ENCODE data around the gene SNAP25.

The SNAP25 gene

DNA sequence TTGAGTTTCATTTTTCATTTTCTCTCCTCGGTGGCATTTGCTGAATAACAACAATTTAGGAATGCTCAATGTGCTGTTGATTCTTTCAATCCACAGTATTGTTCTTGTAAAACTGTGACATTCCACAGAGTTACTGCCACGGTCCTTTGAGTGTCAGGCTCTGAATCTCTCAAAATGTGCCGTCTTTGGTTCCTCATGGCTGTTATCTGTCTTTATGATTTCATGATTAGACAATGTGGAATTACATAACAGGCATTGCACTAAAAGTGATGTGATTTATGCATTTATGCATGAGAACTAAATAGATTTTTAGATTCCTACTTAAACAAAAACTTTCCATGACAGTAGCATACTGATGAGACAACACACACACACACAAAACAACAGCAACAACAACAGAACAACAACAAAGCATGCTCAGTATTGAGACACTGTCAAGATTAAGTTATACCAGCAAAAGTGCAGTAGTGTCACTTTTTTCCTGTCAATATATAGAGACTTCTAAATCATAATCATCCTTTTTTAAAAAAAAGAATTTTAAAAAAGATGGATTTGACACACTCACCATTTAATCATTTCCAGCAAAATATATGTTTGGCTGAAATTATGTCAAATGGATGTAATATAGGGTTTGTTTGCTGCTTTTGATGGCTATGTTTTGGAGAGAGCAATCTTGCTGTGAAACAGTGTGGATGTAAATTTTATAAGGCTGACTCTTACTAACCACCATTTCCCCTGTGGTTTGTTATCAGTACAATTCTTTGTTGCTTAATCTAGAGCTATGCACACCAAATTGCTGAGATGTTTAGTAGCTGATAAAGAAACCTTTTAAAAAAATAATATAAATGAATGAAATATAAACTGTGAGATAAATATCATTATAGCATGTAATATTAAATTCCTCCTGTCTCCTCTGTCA is 88.1 kb downstream of the SNAP25 start:
- DNase-seq = peak in 1 of 5 experiments; percentile 85

DNA sequence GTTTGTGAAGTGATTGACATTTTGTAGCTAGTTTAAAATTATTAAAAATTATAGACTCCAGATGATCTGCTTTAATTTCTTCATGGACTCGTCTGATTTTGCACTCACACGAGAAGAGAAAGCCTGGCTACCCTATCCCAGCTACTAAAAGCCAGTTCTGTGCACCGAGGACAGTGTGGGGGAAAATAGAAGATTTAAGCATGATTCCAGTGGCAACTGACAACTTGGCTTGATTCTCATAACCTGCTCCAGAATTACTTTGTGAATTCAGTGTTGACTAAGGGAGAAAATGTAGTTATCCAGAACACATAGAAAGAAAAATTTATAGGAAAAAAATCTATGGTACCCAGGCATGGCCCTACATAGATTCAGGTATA is 88.7 kb downstream of the SNAP25 start:
- no peak for DNase-seq

- no peak for DNase-seq
Observed at GRCh38 chr20:10308652-10309051, 90.0 kb downstream of the SNAP25 start.

GRCh38 chr20:10309326-10309725 is 90.7 kb downstream of the SNAP25 start:
- no peak for DNase-seq

DNA sequence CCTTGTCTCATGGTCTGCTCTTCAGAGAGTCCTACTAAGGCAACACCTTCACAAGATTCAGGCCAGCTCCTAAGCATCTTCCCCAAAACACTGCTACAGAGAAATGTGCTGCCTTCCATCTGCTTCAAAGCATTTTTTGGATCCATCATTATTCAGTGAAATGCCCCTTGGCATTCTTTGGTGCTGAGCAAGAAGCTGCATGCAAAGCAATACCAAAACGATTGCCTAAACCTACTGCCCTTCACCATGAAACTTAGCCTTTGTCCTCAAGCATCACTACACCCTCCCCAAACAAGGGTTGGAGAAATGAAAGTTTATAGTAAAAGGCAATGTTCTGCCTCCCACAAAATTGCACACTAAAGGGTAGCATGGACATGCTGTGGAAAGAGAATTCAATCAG is 93.5 kb downstream of the SNAP25 start:
- no peak for DNase-seq

DNA sequence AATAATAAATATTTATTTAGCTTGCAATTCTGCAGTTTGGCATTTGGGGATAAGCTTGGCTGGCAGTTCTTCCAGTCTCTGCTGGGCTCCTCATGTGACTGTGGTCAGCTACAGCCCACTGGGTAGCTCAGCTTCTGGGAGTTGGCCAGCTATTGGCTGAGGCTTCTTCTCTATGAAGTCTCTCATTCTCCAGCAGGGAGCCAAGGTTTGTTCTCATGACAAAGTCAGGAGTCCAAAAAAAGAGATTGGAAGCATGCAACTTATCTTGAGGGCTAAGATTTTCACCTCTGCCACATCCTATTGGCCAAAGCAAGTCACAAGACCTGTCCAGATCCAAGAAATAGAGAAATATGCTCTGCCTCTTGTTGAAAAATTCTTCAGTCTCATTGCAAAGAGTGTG is 94.6 kb downstream of the SNAP25 start:
- DNase-seq = no peak

GRCh38 chr20:10313701-10314100 is 95.1 kb downstream of the SNAP25 start:
- DNase-seq = no peak

DNA sequence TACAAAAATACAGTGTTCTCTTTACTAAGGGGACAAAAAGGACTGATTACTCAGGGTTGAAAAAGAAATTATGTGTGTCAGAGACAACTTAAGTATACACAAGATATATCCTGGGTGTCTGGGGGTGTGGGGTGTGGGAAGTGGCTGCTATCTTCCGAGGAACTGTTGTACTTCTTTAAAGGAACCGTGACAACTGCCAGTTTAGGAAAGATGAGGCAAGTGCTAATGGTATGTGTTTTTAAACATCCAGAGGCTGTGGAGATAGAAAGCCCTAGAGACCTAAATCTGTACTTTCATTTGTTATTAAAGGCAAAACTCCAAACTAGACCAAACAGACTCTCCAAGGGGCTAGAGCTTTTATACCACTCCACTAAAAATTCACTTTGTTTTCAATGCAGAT is 95.6 kb downstream of the SNAP25 start:
- DNase-seq = no peak

GRCh38 chr20:10315138-10315537 is 96.5 kb downstream of the SNAP25 start:
- no peak for DNase-seq

GRCh38 chr20:10316582-10316981 is 98.0 kb downstream of the SNAP25 start:
- peak in 1 of 5 experiments; percentile 13 for DNase-seq

DNA sequence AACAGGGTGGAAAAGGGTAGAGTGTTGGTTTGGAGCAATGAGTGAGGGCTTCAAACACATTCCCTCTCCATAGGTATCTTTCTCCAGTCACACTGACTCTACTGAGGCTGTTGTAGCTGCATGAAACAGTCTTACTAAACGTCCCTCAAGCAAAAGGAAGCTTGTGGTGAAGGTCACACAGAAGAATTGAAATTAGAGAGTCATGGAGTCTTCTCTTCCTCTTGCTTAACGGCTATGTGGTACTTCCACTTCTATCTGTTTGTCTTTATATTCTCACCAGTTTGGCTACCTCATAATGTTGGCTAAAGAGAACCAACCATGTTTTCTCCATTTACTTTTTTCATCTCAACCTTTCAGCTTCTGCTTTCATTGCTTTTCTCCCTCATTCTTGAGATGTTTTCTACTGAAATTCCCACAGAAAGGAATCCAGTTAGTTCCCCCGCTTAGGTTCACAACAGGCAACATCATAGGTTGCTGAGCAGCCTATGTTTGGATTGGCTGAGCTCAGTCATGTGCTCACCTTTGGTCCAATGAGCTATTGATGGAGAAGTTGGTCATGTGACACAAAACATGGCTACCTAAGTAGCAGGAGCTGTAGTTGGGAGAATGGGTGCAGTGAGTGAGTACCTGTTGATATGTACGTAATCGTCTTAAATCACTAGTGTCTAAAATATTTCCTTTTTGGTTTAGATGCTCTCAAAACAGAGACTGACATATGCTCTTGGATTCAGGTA is 99.8 kb downstream of the SNAP25 start:
- DNase-seq = peak in 1 of 5 experiments; percentile 42

- no peak for DNase-seq
Observed at GRCh38 chr20:10319855-10320254, 101.2 kb downstream of the SNAP25 start.

DNA sequence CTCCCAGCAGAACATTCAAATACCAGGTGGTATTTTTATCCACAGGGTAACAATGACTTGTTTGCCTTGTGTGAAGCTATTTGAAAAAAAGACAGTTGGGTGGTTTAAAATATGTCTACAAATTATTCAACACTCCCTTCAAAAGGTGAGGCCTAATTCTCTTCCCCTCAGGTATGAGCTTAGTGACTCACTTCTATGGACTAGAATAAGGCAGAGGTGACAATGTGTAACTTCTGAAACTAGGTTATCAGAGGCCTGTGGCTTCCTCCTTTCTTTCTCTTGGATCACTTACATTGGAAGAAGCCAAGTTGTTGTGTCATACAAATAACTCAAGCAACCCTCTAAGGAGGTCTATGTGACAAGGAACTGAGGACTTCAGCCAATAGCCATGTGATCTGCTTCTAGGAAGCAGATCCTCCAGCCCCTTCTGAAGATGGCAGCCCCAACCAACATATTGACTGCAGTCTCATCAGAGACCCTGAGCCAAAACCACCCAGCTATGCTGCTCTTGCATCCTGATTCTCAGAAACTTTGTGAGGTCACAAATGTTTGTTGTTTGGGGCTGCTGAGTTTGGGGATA is 102.6 kb downstream of the SNAP25 start:
- DNase-seq = no peak

DNA sequence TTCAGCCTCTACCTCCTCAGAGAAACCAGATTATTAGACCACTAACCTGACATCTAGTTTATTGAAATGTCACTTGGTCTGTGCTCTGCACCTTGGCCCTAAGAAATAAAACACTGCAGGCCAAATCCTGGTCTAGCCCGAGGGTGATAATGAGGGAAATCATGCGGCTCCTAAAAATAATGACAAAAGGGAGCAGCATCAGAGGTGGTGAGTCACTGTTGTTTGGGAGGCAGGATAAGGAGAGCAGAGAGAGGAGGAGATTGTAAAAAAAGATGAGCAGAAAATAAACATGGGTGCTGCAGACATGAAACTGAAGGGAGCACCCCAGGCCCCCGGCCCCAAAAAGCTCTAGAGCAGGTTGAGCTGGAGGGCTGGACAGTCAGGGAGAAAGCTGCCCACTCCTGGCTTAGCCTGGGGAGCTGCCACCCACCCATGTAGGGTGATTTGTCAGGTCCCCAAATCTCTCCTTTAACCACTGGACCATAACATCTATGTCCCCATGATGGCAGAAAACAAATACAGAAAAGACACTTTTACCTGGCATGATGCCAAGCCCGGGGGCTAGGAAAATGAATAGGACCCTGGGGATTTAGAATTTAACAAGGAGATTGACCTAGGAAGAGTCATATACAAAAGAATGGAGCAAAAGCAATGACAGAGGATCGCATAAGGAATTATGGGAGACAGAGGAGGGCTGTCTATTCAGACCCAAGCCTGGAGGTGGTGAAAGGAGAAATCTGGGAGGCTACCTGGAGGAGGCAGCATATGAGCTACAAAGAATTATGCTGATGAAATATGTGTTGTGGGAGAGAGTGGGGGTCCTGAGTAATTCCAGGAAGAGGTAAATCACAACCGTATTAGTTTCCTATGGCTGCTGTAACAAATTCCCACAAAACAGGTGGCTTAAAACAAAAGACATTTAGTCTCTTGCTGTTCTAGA is 103.7 kb downstream of the SNAP25 start:
- DNase-seq = no peak

GRCh38 chr20:10323729-10324128 is 105.1 kb downstream of the SNAP25 start:
- DNase-seq = no peak

DNA sequence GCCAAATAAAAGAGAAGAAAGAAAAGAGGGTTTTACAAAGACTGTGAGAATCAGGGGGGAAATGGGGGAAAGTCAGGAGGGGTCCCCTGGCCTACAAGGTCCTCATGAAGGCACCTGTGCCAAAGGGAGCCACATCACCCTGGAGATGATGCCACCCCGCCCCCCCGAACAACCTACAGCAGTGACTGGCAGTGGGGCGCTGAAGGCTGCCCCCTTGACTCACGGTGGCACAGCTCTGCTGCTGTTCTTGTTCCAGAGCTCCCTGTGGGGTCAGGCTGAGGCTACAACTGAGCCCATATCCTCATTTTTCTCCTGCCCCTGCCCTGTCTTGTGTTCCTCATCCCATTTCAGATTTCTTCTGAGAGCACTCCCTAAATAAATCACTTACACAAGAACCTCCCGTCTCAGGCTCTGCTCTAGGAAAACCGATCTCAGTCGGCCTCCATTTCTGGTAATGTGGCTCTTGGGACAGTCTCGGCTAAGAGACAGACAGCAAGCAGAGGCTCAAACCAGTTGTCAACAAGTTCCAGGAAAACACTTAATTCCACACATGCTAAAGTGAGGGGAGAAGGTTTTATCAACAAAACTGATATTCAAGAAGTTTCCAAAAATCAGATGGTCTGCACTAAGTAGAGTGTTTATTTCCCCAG is 105.7 kb downstream of the SNAP25 start:
- no peak for DNase-seq

DNA sequence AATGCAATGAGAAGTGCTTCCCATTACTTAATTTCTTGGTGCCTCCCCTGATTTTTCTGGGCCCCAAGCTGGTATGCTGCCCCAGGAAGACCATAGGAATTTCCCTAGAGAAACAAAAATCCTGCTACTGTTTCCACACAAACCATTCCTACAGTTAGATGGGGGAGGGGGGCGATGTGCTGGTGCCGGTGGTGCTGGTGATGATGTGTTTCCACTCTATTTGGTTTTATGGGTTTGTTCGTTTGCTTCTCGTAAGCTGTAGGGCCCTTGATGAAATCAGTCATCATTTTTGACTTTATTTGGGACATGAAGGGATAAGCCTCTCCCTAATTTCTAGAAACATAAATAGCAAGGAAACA is 110.2 kb downstream of the SNAP25 start:
- DNase-seq = no peak

DNA sequence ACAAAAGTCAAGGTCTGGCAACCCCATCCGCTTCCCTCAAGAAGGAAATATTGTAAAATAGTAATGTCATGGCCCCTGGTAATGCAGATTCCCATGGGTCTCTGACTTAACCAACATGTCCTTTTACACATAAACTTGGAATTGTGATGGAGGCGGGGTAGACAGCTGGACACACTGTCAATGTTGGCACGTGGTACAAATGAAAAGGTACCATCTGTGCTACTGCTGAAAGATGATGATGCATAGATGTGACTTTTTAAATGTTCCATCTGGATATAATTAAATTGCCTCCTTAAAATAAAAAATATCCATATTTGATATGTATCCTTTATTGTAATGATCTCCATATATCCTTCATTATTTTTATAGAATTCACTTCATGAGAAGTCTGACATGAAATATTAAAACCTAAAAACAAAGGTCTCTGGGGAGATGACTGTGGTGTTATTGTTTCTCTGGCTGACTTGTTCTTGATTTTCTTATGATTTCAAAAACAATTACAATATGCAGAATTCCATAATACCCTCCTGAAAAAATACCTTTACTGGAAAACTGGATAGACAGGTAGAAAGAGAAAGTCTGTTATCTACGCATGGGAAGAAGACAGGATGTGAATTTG is 110.9 kb downstream of the SNAP25 start:
- no peak for DNase-seq

GRCh38 chr20:10330071-10330470 is 111.4 kb downstream of the SNAP25 start:
- DNase-seq = no peak

- DNase-seq = no peak
Observed at GRCh38 chr20:10332656-10333415, 114.2 kb downstream of the SNAP25 start.

All from T-helper 2 cell (primary cell).